HCT116 (cell line): Measurements from ENCODE around the gene PSG6. TPM values are rescaled to one million over a fixed set of nuclear protein-coding genes. Genes with fewer than 3 reads are reported as not detected.
"Not testable (repeated sequence)": the region's sequence is repeated elsewhere in the genome, so short reads cannot be mapped to it uniquely, and the experiment has no call there.

ENCODE experiments used
- ATAC-seq: fragments of 200-7000 bp; cut with Tn5 transposase; 2 replicates; pipeline ENCODE4 v1.9.1; 2020; ENCODE audit warnings: mild to moderate bottlenecking, moderate library complexity
- BruUV-seq: library from RNA; stranded (reverse); fragments of 400-500 nt; replicated peaks from 2 replicates; lab custom pipeline; 2021; lab: Mats Ljungman, UMichigan
- CTCF ChIA-PET: fragments of 300-600 bp; sonication (Branson Sonifier 250); formaldehyde crosslinking; loops from one replicate; lab custom pipeline; 2021; ENCODE audit warnings: antibody characterized with exemption; lab: Charles Lee
- POLR2A ChIA-PET: fragments of 300-600, 350-600 bp; sonication (Branson Sonifier 250); formaldehyde crosslinking; loops from one replicate; lab custom pipeline; 2021; ENCODE audit warnings: antibody characterized with exemption; lab: Charles Lee
- RAD21 ChIA-PET, 2 experiments: fragments of 300-600 bp; sonication (Branson Sonifier 250); formaldehyde crosslinking; loops; one replicate each; lab custom pipeline; 2023; ENCODE audit warnings: low total read pairs in 2 of 2; ENCODE audit not compliant: uncharacterized antibody in 2 of 2, unreplicated experiment in 2 of 2, low non-redundant PET in 1 of 2; lab: Charles Lee
- DNase-seq: peaks from one replicate; pipeline ENCODE4 v3.0.0-alpha.2; 2010; ENCODE audit warnings: low read depth, low spot score
- H2AFZ ChIP-seq: fragments of 200-600 bp; shearing (Covaris generic), sonication (generic); 2 replicates; pipeline ENCODE4 v1.6.1; 2017; ENCODE audit warnings: low read depth, mixed run types, mixed read lengths, antibody characterized with exemption, low read length; ENCODE audit not compliant: poor library complexity, severe bottlenecking
- H3K27ac ChIP-seq: 2 replicates; pipeline ENCODE4 v1.5.1; 2012; ENCODE audit warnings: low read depth, low read length
- H3K27me3 ChIP-seq: fragments of 200-600 bp; sonication (generic); 2 replicates; pipeline ENCODE4 v1.6.1; 2016; ENCODE audit warnings: mixed run types, low read length, mixed read lengths; ENCODE audit not compliant: insufficient read depth
- H3K36me3 ChIP-seq, 2 experiments: fragments of 200-500 bp in 1 of 2; fragments of 200-600 bp in 1 of 2; sonication (Bioruptor generic) in 1 of 2; sonication (generic) in 1 of 2; 2 replicates each; pipeline versions ENCODE4 v1.5.1 to v1.6.1; 2014 to 2016; ENCODE audit warnings: low read length in 2 of 2, inconsistent platforms in 1 of 2, mixed read lengths in 1 of 2, mixed run types in 1 of 2; ENCODE audit not compliant: insufficient read depth in 2 of 2, control insufficient read depth in 1 of 2
- H3K4me1 ChIP-seq, 2 experiments: fragments of 200-600 bp in 1 of 2; sonication (generic) in 1 of 2; 2 replicates each; pipeline versions ENCODE4 v1.5.1 to v1.6.1; 2012 to 2017; ENCODE audit warnings: low read length in 2 of 2, inconsistent platforms in 1 of 2, mild to moderate bottlenecking in 1 of 2, mixed read lengths in 1 of 2, mixed run types in 1 of 2, moderate library complexity in 1 of 2; ENCODE audit not compliant: insufficient read depth in 2 of 2, control insufficient read depth in 1 of 2
- H3K4me2 ChIP-seq: fragments of 200-600 bp; sonication (generic); 2 replicates; pipeline ENCODE4 v1.6.1; 2017; ENCODE audit warnings: mixed run types, low read length, mixed read lengths
- H3K4me3 ChIP-seq, 2 experiments: fragments of 200-600 bp in 1 of 2; sonication (generic) in 1 of 2; replicated peaks in 1 of 2; 2 replicates each; pipeline ENCODE4 v1.5.1; 2011 to 2016; ENCODE audit warnings: low read length in 2 of 2, control low read depth in 1 of 2, low read depth in 1 of 2, mild to moderate bottlenecking in 1 of 2, mixed read lengths in 1 of 2, mixed run types in 1 of 2
- H3K79me2 ChIP-seq: fragments of 200-600 bp; sonication (generic); 2 replicates; pipeline ENCODE4 v1.6.1; 2017; ENCODE audit warnings: mild to moderate bottlenecking, mixed run types, low read length, moderate library complexity, mixed read lengths; ENCODE audit not compliant: insufficient read depth
- H3K9ac ChIP-seq: fragments of 200-600 bp; sonication (generic); 2 replicates; pipeline ENCODE4 v1.6.1; 2016; ENCODE audit warnings: low read length, mixed read lengths
- H3K9me2 ChIP-seq: fragments of 200-600 bp; sonication (generic), shearing (Covaris generic); 2 replicates; pipeline ENCODE4 v1.6.1; 2017; ENCODE audit warnings: mixed run types, mild to moderate bottlenecking, moderate library complexity; ENCODE audit not compliant: insufficient read depth
- H3K9me3 ChIP-seq, 2 experiments: fragments of 200-500 bp in 1 of 2; fragments of 200-600 bp in 1 of 2; sonication (Bioruptor generic) in 1 of 2; sonication (generic) in 1 of 2; 2 replicates each; pipeline ENCODE4 v1.6.1; 2014 to 2017; ENCODE audit warnings: low read length in 2 of 2, mixed read lengths in 2 of 2, inconsistent platforms in 1 of 2, low read depth in 1 of 2, mild to moderate bottlenecking in 1 of 2, mixed run types in 1 of 2, moderate library complexity in 1 of 2; ENCODE audit not compliant: control insufficient read depth in 1 of 2, insufficient read depth in 1 of 2
- H4K20me1 ChIP-seq: fragments of 200-600 bp; sonication (generic), shearing (Covaris generic); 2 replicates; pipeline ENCODE4 v1.6.1; 2017; ENCODE audit warnings: mixed run types, mild to moderate bottlenecking, moderate library complexity; ENCODE audit not compliant: insufficient read depth
- intact Hi-C: fragments of 100-400 bp; cut with micrococcal nuclease; formaldehyde crosslinking; loops from 2 replicates; pipeline ENCODE4 v1.10.0; 2022
- total RNA-seq: library from RNA; stranded (reverse); gene quantifications from one replicate; pipeline ENCODE4 v1.2.1, GENCODE V29; 2021; ENCODE audit not compliant: unreplicated experiment

PSG6 gene
- total RNA-seq, 1 experiment from 2014 or later, result not detected

DNA sequence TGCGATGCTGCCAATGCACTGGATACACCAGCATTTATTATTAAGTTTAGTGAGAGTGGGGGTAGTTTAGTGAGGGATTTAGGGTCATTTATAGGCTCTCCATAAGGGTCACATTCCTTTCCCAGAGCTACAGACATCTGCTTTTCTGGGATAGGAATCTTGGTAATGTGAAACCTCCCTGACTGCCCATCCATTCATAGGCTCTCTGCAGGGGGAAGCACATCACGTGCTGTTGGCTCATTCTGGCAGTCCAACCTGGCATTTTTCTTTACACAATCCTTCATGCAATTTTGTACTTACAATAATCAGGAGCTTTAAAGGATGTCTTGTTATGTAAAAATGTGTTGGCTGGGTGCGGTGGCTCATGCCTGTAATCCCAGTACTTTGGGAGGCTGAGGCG, 17.1 kb downstream of the PSG6 start:
- H3K36me3 ChIP-seq, H4K20me1 ChIP-seq, DNase-seq, ATAC-seq, BruUV-seq, H3K4me3 ChIP-seq, RAD21 ChIA-PET, H3K4me2 ChIP-seq, H3K27ac ChIP-seq, H3K9me3 ChIP-seq, H3K9ac ChIP-seq, H3K9me2 ChIP-seq, H3K79me2 ChIP-seq, H3K27me3 ChIP-seq, H2AFZ ChIP-seq, intact Hi-C loops, CTCF ChIA-PET, POLR2A ChIA-PET: not testable (repeated sequence)
- peaks cover 0 to 25% of the 10 kb centered on the region in 2 experiments; a peak in 2 of 4 replicates for H3K4me1 ChIP-seq

DNA sequence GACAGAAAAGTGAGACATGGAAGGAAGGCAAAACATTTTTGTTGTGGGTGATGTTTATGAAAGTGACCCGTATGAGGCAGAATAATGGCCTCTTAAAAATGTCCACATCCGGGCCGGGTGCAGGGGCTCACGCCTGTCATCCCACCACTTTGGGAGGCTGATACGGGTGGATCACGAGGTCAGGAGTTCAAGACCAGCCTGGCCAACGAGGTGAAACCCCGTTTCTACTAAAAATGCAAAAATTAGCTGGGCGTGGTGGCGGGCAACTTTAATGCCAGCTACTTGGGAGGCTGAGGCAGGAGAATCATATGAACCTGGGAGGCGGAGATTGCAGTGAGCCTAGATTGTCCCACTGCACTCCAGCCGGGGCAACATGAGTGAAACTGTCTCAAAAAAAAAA, 18.0 kb downstream of the PSG6 start:
- peaks cover 0 to 25% of the 10 kb centered on the region in 2 experiments; a peak in 2 of 4 replicates for H3K4me1 ChIP-seq
- RAD21 ChIA-PET, H3K9me2 ChIP-seq, H3K9ac ChIP-seq, DNase-seq, H3K27me3 ChIP-seq, H2AFZ ChIP-seq, H3K79me2 ChIP-seq, ATAC-seq, CTCF ChIA-PET, intact Hi-C loops, H3K27ac ChIP-seq, BruUV-seq, H4K20me1 ChIP-seq, POLR2A ChIA-PET, H3K9me3 ChIP-seq, H3K4me3 ChIP-seq, H3K36me3 ChIP-seq: not testable (repeated sequence)
- H3K4me2 ChIP-seq, result peak overlapping the region; percentile 25

DNA sequence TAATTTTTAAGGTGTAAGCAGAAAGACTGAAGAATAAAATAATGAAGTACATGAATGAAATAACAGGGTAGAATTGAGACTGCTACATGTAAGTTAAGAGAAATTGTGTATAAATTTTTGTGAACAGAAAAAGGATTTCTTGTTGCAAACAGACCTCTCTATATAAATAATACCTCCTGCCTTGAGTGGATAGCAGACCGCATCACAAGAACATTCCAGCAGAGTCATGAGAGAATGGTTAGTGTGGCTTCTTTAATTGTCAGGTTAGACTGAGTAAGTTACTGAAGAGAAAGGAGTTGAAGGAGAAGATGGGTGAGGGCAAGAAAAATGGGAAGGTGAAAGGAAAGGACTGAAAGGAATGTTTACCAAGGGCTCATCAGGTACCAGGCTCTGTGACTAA, 18.6 kb downstream of the PSG6 start:
- H3K4me2 ChIP-seq, result peak overlapping the region; percentile 56
- not testable (repeated sequence) for H3K27ac ChIP-seq

DNA sequence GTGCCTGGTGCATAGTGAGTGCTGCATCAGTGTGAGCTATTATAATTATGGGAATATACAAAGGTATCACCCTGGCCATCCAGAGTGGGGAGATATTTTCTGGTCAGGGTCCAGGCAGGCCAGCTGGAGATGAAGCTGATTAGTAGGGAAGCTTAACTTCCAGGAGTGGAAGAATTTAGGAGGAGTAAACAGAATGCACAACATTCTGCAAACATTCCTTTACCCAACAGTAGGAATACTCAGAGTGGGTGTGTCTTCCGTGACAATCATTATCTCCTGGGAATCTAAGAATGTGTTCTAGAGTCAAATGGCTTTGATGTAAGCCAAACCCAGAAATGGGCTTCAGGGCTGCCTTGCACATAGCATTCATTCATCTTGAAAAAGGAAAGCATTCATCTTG, 19.0 kb downstream of the PSG6 start:
- ATAC-seq, CTCF ChIA-PET, H3K27ac ChIP-seq, H4K20me1 ChIP-seq, H2AFZ ChIP-seq, H3K4me3 ChIP-seq, H3K9me3 ChIP-seq, H3K79me2 ChIP-seq, RAD21 ChIA-PET, H3K9me2 ChIP-seq, intact Hi-C loops, H3K36me3 ChIP-seq, POLR2A ChIA-PET, BruUV-seq, H3K9ac ChIP-seq, DNase-seq, H3K27me3 ChIP-seq: not testable (repeated sequence)
- Histone ChIP-seq H3K4me1 (peaks cover 0 to 25% of the 10 kb centered on the region in 2 experiments; a peak in 2 of 4 replicates), H3K4me2 (peak overlapping the region; percentile 56)

More for the DNA sequence above, 18.6 kb downstream of the PSG6 start:
- H2AFZ ChIP-seq, RAD21 ChIA-PET, POLR2A ChIA-PET, H3K9me2 ChIP-seq, H3K9me3 ChIP-seq, intact Hi-C loops, H4K20me1 ChIP-seq, DNase-seq, H3K27me3 ChIP-seq, BruUV-seq, H3K79me2 ChIP-seq, H3K36me3 ChIP-seq, ATAC-seq, H3K9ac ChIP-seq, H3K4me3 ChIP-seq, CTCF ChIA-PET: not testable (repeated sequence)
- H3K4me1 ChIP-seq, result peaks cover 0 to 25% of the 10 kb centered on the region in 2 experiments; a peak in 2 of 4 replicates
